ENCODE measurements around the gene ROR2. TPM values are rescaled to one million over a fixed set of nuclear protein-coding genes. Genes with fewer than 3 reads are reported as not detected.

ROR2 gene
- total and polyA plus RNA-seq, 2 of the 13 experiments (the other 11 are each of a cell fraction or from before 2014, with no cell fraction given), result not detected

GRCh38 chr9:91915524-91916263 is 34.3 kb downstream of the ROR2 start (continued):
- TF ChIP-seq KIAA2018 (CRISPR knock-in tag; IDR thresholded peaks at IDR 0.05; ENCODE audit: borderline replicate concordance), result no peak
- no peak for TF ChIP-seq DNMT1 (CRISPR knock-in tag; IDR thresholded peaks at IDR 0.05)
- TF ChIP-seq ZNF230 (CRISPR knock-in tag; IDR thresholded peaks at IDR 0.05), result no peak
- TF ChIP-seq ZKSCAN5 (CRISPR knock-in tag; IDR thresholded peaks at IDR 0.05), result no peak
- no peak for TF ChIP-seq HNRNPUL1 (IDR thresholded peaks at IDR 0.05; ENCODE audit: low read depth, low read length)
- no peak for TF ChIP-seq WIZ (CRISPR knock-in tag; IDR thresholded peaks at IDR 0.05)
